Neural cell (in vitro differentiated cells): Measurements from ENCODE around the gene ARID3A. TPM values are rescaled to one million over a fixed set of nuclear protein-coding genes. Genes with fewer than 3 reads are reported as not detected.

Source experiments
- H2AFZ ChIP-seq: fragments of 200-600, 300-800 bp; sonication (generic), shearing (Covaris generic); 2 replicates; pipeline ENCODE4 v1.6.0; 2014; ENCODE audit warnings: low read depth, mild to moderate bottlenecking, antibody characterized with exemption, low read length, moderate library complexity
- H3F3A ChIP-seq: fragments of 200-600 bp; shearing (Covaris generic); 2 replicates; pipeline ENCODE4 v1.6.1; 2016; ENCODE audit warnings: mild to moderate bottlenecking, moderate library complexity, mixed read lengths, antibody characterized with exemption, low read length; ENCODE audit not compliant: insufficient read depth, poor library complexity, severe bottlenecking
- H3K27ac ChIP-seq: fragments of 200-600, 300-800 bp; sonication (generic), shearing (Covaris generic); 2 replicates; pipeline ENCODE4 v1.5.1; 2014; ENCODE audit warnings: mild to moderate bottlenecking, low read length, moderate library complexity
- H3K27me3 ChIP-seq: fragments of 300-800, 200-600 bp; sonication (generic), shearing (Covaris generic); 2 replicates; pipeline ENCODE4 v1.6.0; 2014; ENCODE audit warnings: mild to moderate bottlenecking, low read depth, low read length, moderate library complexity; ENCODE audit not compliant: insufficient read depth
- H3K36me3 ChIP-seq: fragments of 300-800, 200-600 bp; sonication (generic), shearing (Covaris generic); 2 replicates; pipeline ENCODE4 v1.5.1; 2014; ENCODE audit warnings: mild to moderate bottlenecking, antibody characterized with exemption, low read length, moderate library complexity; ENCODE audit not compliant: insufficient read depth
- H3K4me2 ChIP-seq: fragments of 300-800, 200-600 bp; sonication (generic), shearing (Covaris generic); 2 replicates; pipeline ENCODE4 v1.6.0; 2014; ENCODE audit warnings: mild to moderate bottlenecking, low read length
- H3K4me3 ChIP-seq: fragments of 300-800, 200-600 bp; sonication (generic), shearing (Covaris generic); 2 replicates; pipeline ENCODE4 v1.5.1; 2014; ENCODE audit warnings: mild to moderate bottlenecking, low read length, moderate library complexity
- H3K79me2 ChIP-seq: fragments of 200-600 bp; shearing (Covaris generic); replicated peaks from 2 replicates; pipeline ENCODE4 v1.6.0; 2014; ENCODE audit warnings: mild to moderate bottlenecking, low read length, moderate library complexity; ENCODE audit not compliant: insufficient read depth
- H3K9ac ChIP-seq: fragments of 300-800, 200-600 bp; sonication (generic), shearing (Covaris generic); 2 replicates; pipeline ENCODE4 v1.6.1; 2016; ENCODE audit warnings: mild to moderate bottlenecking, low read length, mixed read lengths
- H3K9me2 ChIP-seq: fragments of 200-600 bp; shearing (Covaris generic); 2 replicates; pipeline ENCODE4 v1.6.1; 2016; ENCODE audit warnings: mild to moderate bottlenecking, low read length, mixed read lengths; ENCODE audit not compliant: insufficient read depth
- H3K9me3 ChIP-seq: fragments of 200-600, 300-800 bp; sonication (generic), shearing (Covaris generic); 2 replicates; pipeline ENCODE4 v1.6.1; 2016; ENCODE audit warnings: mild to moderate bottlenecking, mixed run types, low read length, moderate library complexity, mixed read lengths
- H4K20me1 ChIP-seq: fragments of 200-600 bp; shearing (Covaris generic); 2 replicates; pipeline ENCODE4 v1.6.1; 2016; ENCODE audit warnings: mild to moderate bottlenecking, mixed run types; ENCODE audit not compliant: insufficient read depth
- EP300 ChIP-seq: fragments of 450-650 bp; conservative IDR thresholded peaks from 2 replicates; pipeline ENCODE4 v1.6.1; 2014; ENCODE audit warnings: antibody characterized with exemption, mild to moderate bottlenecking, moderate library complexity; ENCODE audit not compliant: poor library complexity, severe bottlenecking
- EZH2 ChIP-seq: fragments of 200-600, 300-800 bp; shearing (Covaris generic), sonication (generic); IDR thresholded peaks from 2 replicates; pipeline ENCODE4 v1.6.1; 2014; ENCODE audit warnings: antibody characterized with exemption, low read length, borderline replicate concordance, mild to moderate bottlenecking; ENCODE audit not compliant: insufficient read depth, poor library complexity, severe bottlenecking
- MXI1 ChIP-seq: fragments of 450-650 bp; conservative IDR thresholded peaks from 2 replicates; pipeline ENCODE4 v1.6.1; 2014; ENCODE audit warnings: antibody characterized with exemption, mild to moderate bottlenecking; ENCODE audit not compliant: poor library complexity, severe bottlenecking
- POLR2AphosphoS5 ChIP-seq: IDR thresholded peaks from 2 replicates; pipeline ENCODE4 v1.6.1; 2012
- RAD21 ChIP-seq: fragments of 450-650 bp; conservative IDR thresholded peaks from 2 replicates; pipeline ENCODE4 v1.6.1; 2014; ENCODE audit warnings: antibody characterized with exemption, mild to moderate bottlenecking, moderate library complexity
- SMC3 ChIP-seq: fragments of 450-650 bp; conservative IDR thresholded peaks from 2 replicates; pipeline ENCODE4 v1.6.1; 2014; ENCODE audit warnings: antibody characterized with exemption, mild to moderate bottlenecking, moderate library complexity; ENCODE audit not compliant: poor library complexity
- TAF1 ChIP-seq: IDR thresholded peaks from 2 replicates; pipeline ENCODE4 v1.6.1; 2012; ENCODE audit warnings: low read depth
- polyA plus RNA-seq: library from polyadenylated mRNA; depleted of rRNA; stranded (reverse); fragments of >200 nt; gene quantifications from 2 replicates; pipeline ENCODE4 v1.2.3, GENCODE V29; 2014
- TF ChIP-seq, protein P1 (sequence below): IDR thresholded peaks from 2 replicates; pipeline ENCODE4 v1.6.1; 2012; ENCODE audit warnings: borderline replicate concordance
- TF ChIP-seq, protein P2 (sequence below): fragments of 450-650 bp; IDR thresholded peaks from 2 replicates; pipeline ENCODE4 v1.5.1; 2014; ENCODE audit warnings: antibody characterized with exemption, mild to moderate bottlenecking, moderate library complexity; ENCODE audit not compliant: poor library complexity, severe bottlenecking

Gene ARID3A
- polyA plus RNA-seq, 1 donor from 2014 or later: 11.4 TPM

DNA sequence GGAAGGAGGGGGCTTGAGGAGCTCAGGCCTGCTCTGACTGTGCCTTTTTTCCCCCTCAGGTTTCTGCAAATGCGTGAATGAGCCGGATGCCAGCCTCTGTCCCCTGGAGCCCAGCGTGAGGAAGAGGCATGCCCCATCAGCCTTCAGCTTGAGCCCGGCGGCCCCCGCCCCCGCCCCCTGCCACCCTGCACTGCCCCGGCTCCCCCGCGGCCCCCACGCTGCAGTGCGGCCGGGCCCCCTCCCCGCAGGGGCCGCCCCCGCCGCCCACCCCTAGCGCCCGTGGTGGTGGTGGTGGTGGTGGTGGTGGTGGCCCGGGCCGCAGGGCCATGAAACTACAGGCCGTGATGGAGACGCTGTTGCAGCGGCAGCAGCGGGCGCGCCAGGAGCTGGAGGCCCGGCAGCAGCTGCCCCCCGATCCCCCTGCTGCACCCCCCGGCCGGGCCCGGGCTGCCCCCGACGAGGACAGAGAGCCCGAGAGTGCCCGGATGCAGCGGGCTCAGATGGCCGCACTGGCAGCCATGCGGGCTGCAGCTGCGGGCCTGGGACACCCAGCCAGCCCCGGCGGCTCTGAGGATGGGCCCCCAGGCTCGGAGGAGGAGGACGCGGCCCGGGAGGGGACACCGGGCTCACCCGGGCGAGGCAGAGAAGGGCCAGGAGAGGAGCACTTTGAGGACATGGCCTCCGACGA lies 3.5 kb downstream of the ARID3A start:
- Histone ChIP-seq H3K27me3 (no peaks in the 10 kb centered on the region), H2AFZ (no peak overlapping the region), H3K4me2 (no peak overlapping the region), H4K20me1 (no peaks in the 10 kb centered on the region), H3K9me3 (no peaks in the 10 kb centered on the region), H3K9ac (no peak overlapping the region), H3K36me3 (no peaks in the 10 kb centered on the region), H3K4me3 (no peak overlapping the region), H3K9me2 (no peaks in the 10 kb centered on the region), H3K79me2 (peaks cover 11% of the 10 kb centered on the region), H3K27ac (no peak overlapping the region), H3F3A (no peaks in the 10 kb centered on the region)
- TF ChIP-seq, protein P1, sequence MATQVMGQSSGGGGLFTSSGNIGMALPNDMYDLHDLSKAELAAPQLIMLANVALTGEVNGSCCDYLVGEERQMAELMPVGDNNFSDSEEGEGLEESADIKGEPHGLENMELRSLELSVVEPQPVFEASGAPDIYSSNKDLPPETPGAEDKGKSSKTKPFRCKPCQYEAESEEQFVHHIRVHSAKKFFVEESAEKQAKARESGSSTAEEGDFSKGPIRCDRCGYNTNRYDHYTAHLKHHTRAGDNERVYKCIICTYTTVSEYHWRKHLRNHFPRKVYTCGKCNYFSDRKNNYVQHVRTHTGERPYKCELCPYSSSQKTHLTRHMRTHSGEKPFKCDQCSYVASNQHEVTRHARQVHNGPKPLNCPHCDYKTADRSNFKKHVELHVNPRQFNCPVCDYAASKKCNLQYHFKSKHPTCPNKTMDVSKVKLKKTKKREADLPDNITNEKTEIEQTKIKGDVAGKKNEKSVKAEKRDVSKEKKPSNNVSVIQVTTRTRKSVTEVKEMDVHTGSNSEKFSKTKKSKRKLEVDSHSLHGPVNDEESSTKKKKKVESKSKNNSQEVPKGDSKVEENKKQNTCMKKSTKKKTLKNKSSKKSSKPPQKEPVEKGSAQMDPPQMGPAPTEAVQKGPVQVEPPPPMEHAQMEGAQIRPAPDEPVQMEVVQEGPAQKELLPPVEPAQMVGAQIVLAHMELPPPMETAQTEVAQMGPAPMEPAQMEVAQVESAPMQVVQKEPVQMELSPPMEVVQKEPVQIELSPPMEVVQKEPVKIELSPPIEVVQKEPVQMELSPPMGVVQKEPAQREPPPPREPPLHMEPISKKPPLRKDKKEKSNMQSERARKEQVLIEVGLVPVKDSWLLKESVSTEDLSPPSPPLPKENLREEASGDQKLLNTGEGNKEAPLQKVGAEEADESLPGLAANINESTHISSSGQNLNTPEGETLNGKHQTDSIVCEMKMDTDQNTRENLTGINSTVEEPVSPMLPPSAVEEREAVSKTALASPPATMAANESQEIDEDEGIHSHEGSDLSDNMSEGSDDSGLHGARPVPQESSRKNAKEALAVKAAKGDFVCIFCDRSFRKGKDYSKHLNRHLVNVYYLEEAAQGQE: no peak
- TF ChIP-seq SMC3: no peak
- TF ChIP-seq RAD21: no peak
- no peak for TF ChIP-seq MXI1
- TF ChIP-seq EZH2: no peak
- TF ChIP-seq, protein P2, sequence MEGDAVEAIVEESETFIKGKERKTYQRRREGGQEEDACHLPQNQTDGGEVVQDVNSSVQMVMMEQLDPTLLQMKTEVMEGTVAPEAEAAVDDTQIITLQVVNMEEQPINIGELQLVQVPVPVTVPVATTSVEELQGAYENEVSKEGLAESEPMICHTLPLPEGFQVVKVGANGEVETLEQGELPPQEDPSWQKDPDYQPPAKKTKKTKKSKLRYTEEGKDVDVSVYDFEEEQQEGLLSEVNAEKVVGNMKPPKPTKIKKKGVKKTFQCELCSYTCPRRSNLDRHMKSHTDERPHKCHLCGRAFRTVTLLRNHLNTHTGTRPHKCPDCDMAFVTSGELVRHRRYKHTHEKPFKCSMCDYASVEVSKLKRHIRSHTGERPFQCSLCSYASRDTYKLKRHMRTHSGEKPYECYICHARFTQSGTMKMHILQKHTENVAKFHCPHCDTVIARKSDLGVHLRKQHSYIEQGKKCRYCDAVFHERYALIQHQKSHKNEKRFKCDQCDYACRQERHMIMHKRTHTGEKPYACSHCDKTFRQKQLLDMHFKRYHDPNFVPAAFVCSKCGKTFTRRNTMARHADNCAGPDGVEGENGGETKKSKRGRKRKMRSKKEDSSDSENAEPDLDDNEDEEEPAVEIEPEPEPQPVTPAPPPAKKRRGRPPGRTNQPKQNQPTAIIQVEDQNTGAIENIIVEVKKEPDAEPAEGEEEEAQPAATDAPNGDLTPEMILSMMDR: no peak
- TF ChIP-seq TAF1: no peak
- no peak for TF ChIP-seq EP300
- TF ChIP-seq POLR2AphosphoS5: no peak

DNA sequence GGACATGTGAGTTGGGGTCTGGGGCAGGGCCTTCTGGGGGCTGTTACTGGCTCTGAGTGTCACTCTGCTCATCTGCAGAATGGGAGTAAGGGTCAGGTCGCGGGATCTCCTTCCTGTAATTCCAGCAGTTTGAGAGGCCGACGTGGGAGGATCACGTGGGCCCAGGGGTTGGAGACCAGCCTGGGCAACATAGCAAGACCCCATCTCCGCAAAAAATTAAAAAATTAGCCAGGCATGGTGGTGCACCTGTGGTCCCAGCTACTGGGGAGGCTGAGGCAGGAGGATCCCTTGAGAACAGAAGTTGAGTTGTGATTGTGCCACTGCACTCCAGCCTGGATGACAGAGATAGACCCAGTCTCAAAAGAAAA lies 4.0 kb downstream of the ARID3A start:
- Histone ChIP-seq H3K4me3 (no peak overlapping the region), H3K9me3 (no peaks in the 10 kb centered on the region), H3K79me2 (peaks cover 11% of the 10 kb centered on the region), H4K20me1 (no peaks in the 10 kb centered on the region), H3K27ac (no peak overlapping the region), H3K9me2 (no peaks in the 10 kb centered on the region), H2AFZ (no peak overlapping the region), H3K9ac (no peak overlapping the region), H3K4me2 (no peak overlapping the region), H3K36me3 (no peaks in the 10 kb centered on the region), H3K27me3 (no peaks in the 10 kb centered on the region), H3F3A (no peaks in the 10 kb centered on the region)
- TF ChIP-seq TAF1 (no peak), EZH2 (no peak), POLR2AphosphoS5 (no peak), MXI1 (no peak), EP300 (no peak), RAD21 (no peak)
- TF ChIP-seq, protein P1: no peak
